K562 (cell line): ENCODE measurements around the gene NELL1. TPM values are rescaled to one million over a fixed set of nuclear protein-coding genes. Genes with fewer than 3 reads are reported as not detected.

Experiments
- ATAC-seq: fragments of 200-7000 bp; cut with Tn5 transposase; 3 replicates; pipeline ENCODE4 v1.9.1; 2020; ENCODE audit warnings: moderate library complexity
- BruUV-seq: library from RNA; stranded (reverse); fragments of 400-500 nt; replicated peaks from 2 replicates; lab custom pipeline; 2021; lab: Mats Ljungman, UMichigan
- CTCF ChIA-PET: fragments of 300-600 bp; formaldehyde crosslinking; extraction: SDS; loops from one replicate; lab custom pipeline; 2021; ENCODE audit warnings: low intra/inter-chr PET ratio; lab: Yijun Ruan, JAX
- POLR2A ChIA-PET: fragments of 300-600, 350-650 bp; sonication (Branson Sonifier 250); formaldehyde crosslinking; extraction: SDS; loops from one replicate; lab custom pipeline; 2021; ENCODE audit warnings: antibody characterized with exemption, inconsistent platforms; lab: Yijun Ruan, JAX
- DNase-seq, 4 experiments: peaks; one replicate each; pipeline versions ENCODE4 v3.0.0 to v3.0.0-alpha.2; 2011 to 2018; ENCODE audit warnings: low spot score in 3 of 4, mixed read lengths in 3 of 4; ENCODE audit errors: extremely low read depth in 1 of 4
- FAIRE-seq: peaks from 2 replicates; lab custom pipeline; 2011; peaks lifted over from hg19 to GRCh38; lab: Jason Lieb, UNC
- H2AFZ ChIP-seq: 2 replicates; pipeline ENCODE4 v1.6.0; 2011; ENCODE audit warnings: low read depth, low read length, control low read depth, inconsistent platforms
- H3K27ac ChIP-seq: fragments of 200-600 bp; 3 replicates; pipeline ENCODE4 v1.8.0; 2011; ENCODE audit warnings: low read depth, mild to moderate bottlenecking, control low read depth, inconsistent platforms, low read length, moderate library complexity, mixed read lengths; ENCODE audit errors: extremely low read depth
- H3K27me3 ChIP-seq, 2 experiments: fragments of 300-600 bp in 1 of 2; 2 replicates in 1 of 2; 3 replicates in 1 of 2; pipeline versions ENCODE4 v1.6.0 to v1.8.0; 2011; ENCODE audit warnings: inconsistent platforms in 2 of 2, low read length in 2 of 2, mild to moderate bottlenecking in 1 of 2, mixed read lengths in 1 of 2, moderate library complexity in 1 of 2; ENCODE audit not compliant: control insufficient read depth in 2 of 2, insufficient read depth in 2 of 2
- H3K36me3 ChIP-seq: fragments of 300-600 bp; 3 replicates; pipeline ENCODE4 v1.8.0; 2011; ENCODE audit warnings: mild to moderate bottlenecking, low read length, inconsistent platforms; ENCODE audit not compliant: control insufficient read depth, insufficient read depth
- H3K4me1 ChIP-seq, 2 experiments: fragments of 200-600 bp in 1 of 2; replicated peaks in 1 of 2; 2 replicates in 1 of 2; 3 replicates in 1 of 2; pipeline versions ENCODE4 v1.5.1 to v1.8.0; 2011; ENCODE audit warnings: inconsistent platforms in 2 of 2, low read length in 2 of 2, mild to moderate bottlenecking in 1 of 2, mixed read lengths in 1 of 2, moderate library complexity in 1 of 2; ENCODE audit not compliant: control insufficient read depth in 2 of 2, insufficient read depth in 2 of 2
- H3K4me2 ChIP-seq: 2 replicates; pipeline ENCODE4 v1.6.1; 2011; ENCODE audit warnings: low read length, control low read depth, inconsistent platforms, mixed read lengths; ENCODE audit not compliant: insufficient read depth
- H3K4me3 ChIP-seq: fragments of 200-600 bp; sonication (generic), shearing (Covaris generic); 2 replicates; pipeline ENCODE4 v1.5.1; 2016; ENCODE audit warnings: control low read depth, inconsistent platforms
- H3K79me2 ChIP-seq: fragments of 200-600 bp; 3 replicates; pipeline ENCODE4 v1.8.0; 2011; ENCODE audit warnings: low read length, inconsistent platforms; ENCODE audit not compliant: control insufficient read depth, insufficient read depth
- H3K9ac ChIP-seq, 2 experiments: 2 replicates each; pipeline versions ENCODE4 v1.6.0 to v1.6.1; 2011; ENCODE audit warnings: low read depth in 2 of 2, low read length in 2 of 2, control low read depth in 1 of 2, inconsistent platforms in 1 of 2, mild to moderate bottlenecking in 1 of 2, mixed read lengths in 1 of 2; ENCODE audit not compliant: insufficient read depth in 1 of 2
- H3K9me1 ChIP-seq: one replicate; pipeline ENCODE4 v1.6.0; 2011; ENCODE audit warnings: inconsistent platforms, mild to moderate bottlenecking, low read length, moderate library complexity; ENCODE audit not compliant: control insufficient read depth, insufficient read depth
- H3K9me3 ChIP-seq: replicated peaks from 2 replicates; pipeline ENCODE4 v1.5.1; 2011; ENCODE audit warnings: low read depth, low read length, inconsistent platforms; ENCODE audit not compliant: control insufficient read depth, insufficient read depth
- H4K20me1 ChIP-seq: replicated peaks from 2 replicates; pipeline ENCODE4 v1.6.1; 2011; ENCODE audit warnings: low read length, inconsistent platforms, mixed read lengths; ENCODE audit not compliant: control insufficient read depth, insufficient read depth
- CAMTA2 ChIP-seq: fragments of 250-450 bp; sonication (Bioruptor Pico); conservative IDR thresholded peaks from 2 replicates; pipeline ENCODE4 v1.5.1; 2022
- CREB1 ChIP-seq, 2 experiments: sonication (generic) in 1 of 2; formaldehyde crosslinking in 1 of 2; IDR thresholded peaks; 2 replicates each; pipeline versions ENCODE4 v1.6.1 to v1.8.0; 2012 to 2022; ENCODE audit warnings: inconsistent platforms in 1 of 2, mild to moderate bottlenecking in 1 of 2, missing genetic modification reagents in 1 of 2, moderate library complexity in 1 of 2
- DACH1 ChIP-seq: fragments of 450-650 bp; IDR thresholded peaks from 2 replicates; pipeline ENCODE4 v1.6.1; 2018; ENCODE audit not compliant: partially characterized antibody
- KDM5B ChIP-seq: fragments of 200-600 bp; sonication (generic); IDR thresholded peaks from 2 replicates; pipeline ENCODE4 v1.6.1; 2012; ENCODE audit warnings: low read depth, mild to moderate bottlenecking, moderate library complexity, low read length, control low read depth, inconsistent platforms; ENCODE audit not compliant: insufficient replicate concordance
- LEF1 ChIP-seq: fragments of 450-650 bp; IDR thresholded peaks from 2 replicates; pipeline ENCODE4 v1.6.1; 2016; ENCODE audit warnings: mild to moderate bottlenecking
- NR1H2 ChIP-seq: sonication (generic); formaldehyde crosslinking; IDR thresholded peaks from 2 replicates; pipeline ENCODE4 v1.4.0; 2020; ENCODE audit warnings: mild to moderate bottlenecking, missing genetic modification reagents
- POLR2A ChIP-seq: fragments of 450-650 bp; conservative IDR thresholded peaks from 2 replicates; pipeline ENCODE4 v1.6.1; 2016
- RBM15 ChIP-seq: fragments of 200-400 bp; formaldehyde crosslinking; IDR thresholded peaks from 2 replicates; pipeline ENCODE4 v1.6.1; 2018; ENCODE audit warnings: mild to moderate bottlenecking, low read length, moderate library complexity; ENCODE audit not compliant: insufficient read depth
- RCOR1 ChIP-seq, 2 experiments: IDR thresholded peaks; 2 replicates each; pipeline ENCODE4 v1.6.1; 2012; ENCODE audit warnings: low read depth in 2 of 2, low read length in 2 of 2, borderline replicate concordance in 1 of 2, improper control_type of control experiment in 1 of 2
- RFX5 ChIP-seq: IDR thresholded peaks from 2 replicates; pipeline ENCODE4 v1.6.1; 2011; ENCODE audit warnings: low read depth, mild to moderate bottlenecking, improper control_type of control experiment, low read length
- SRF ChIP-seq, 2 experiments: fragments of 250-450, 450-650 bp in 1 of 2; sonication (Bioruptor Pico) in 1 of 2; sonication (generic) in 1 of 2; formaldehyde crosslinking; IDR thresholded peaks; 2 replicates each; pipeline versions ENCODE4 v1.5.0 to v1.5.1; 2020 to 2022; ENCODE audit warnings: mild to moderate bottlenecking in 1 of 2, missing genetic modification reagents in 1 of 2
- SRSF1 ChIP-seq: fragments of 200-400 bp; formaldehyde crosslinking; IDR thresholded peaks from 2 replicates; pipeline ENCODE4 v1.6.1; 2017; ENCODE audit warnings: mild to moderate bottlenecking, low read depth, low read length, moderate library complexity
- TEAD1 ChIP-seq, 2 experiments: fragments of 450-650 bp in 1 of 2; sonication (generic) in 1 of 2; formaldehyde crosslinking; IDR thresholded peaks; 2 replicates each; pipeline versions ENCODE4 v1.4.0 to v1.8.0; 2020 to 2022; ENCODE audit warnings: mild to moderate bottlenecking in 2 of 2, missing genetic modification reagents in 1 of 2
- ZNF146 ChIP-seq: IDR thresholded peaks from one replicate; pipeline ENCODE4 v1.6.1; 2018; ENCODE audit warnings: missing compliant biosample characterization; ENCODE audit not compliant: unreplicated experiment
- WGBS: fragments of 100-300 bp; shearing (Covaris generic); methylation state at CpG from one replicate; pipeline ENCODE4 v1.1.6; 2016; ENCODE audit warnings: low coverage, mixed read lengths; ENCODE audit not compliant: insufficient coverage; ENCODE audit errors: missing lambda C conversion rate; 5-methylcytosine and 5-hydroxymethylcytosine counted together
- in situ Hi-C: fragments of 300-500 bp; cut with MboI; formaldehyde crosslinking; loops from 4 replicates; pipeline ENCODE4 v1.15.0; 2018; ENCODE audit warnings: inconsistent platforms, mixed read lengths
- intact Hi-C: fragments of 100-400 bp; cut with micrococcal nuclease; formaldehyde crosslinking; loops from 2 replicates; pipeline ENCODE4 v1.14.2; 2022
- polyA plus RNA-seq, 8 experiments: library from polyadenylated mRNA; depleted of rRNA in 4 of 8; stranded (reverse) in 5 of 8; unstranded in 3 of 8; fragments of >200 nt; fragmentation: Nextera tagmentation in 2 of 8; fragmentation: Illumina TruSeq in 1 of 8; extraction: Ambion mirVana in 2 of 8; extraction: Trizol in 1 of 8; gene quantifications; 2 replicates each; pipeline versions ENCODE4 v1.2.1 to v1.2.3, GENCODE V29; 2011 to 2014; ENCODE audit warnings: inconsistent platforms in 1 of 8, missing spikeins in 1 of 8
- total RNA-seq, 7 experiments: library from RNA; depleted of rRNA in 6 of 7; stranded (reverse); fragments of >200 nt in 6 of 7; fragmentation: Illumina TruSeq in 2 of 7; extraction: Trizol in 2 of 7; gene quantifications; 2 replicates each; pipeline versions ENCODE4 v1.2.1 to v1.2.3, GENCODE V29; 2011 to 2021; ENCODE audit warnings: low replicate concordance in 1 of 7
- TF ChIP-seq, protein P1 (sequence below), 3 experiments: fragments of 200-800 bp in 1 of 3; sonication (Bioruptor generic) in 1 of 3; sonication (generic) in 1 of 3; formaldehyde crosslinking in 1 of 3; IDR thresholded peaks; 2 replicates each; pipeline versions ENCODE4 v1.6.1 to v1.8.0; 2016 to 2022; ENCODE audit warnings: mild to moderate bottlenecking in 2 of 3, missing compliant biosample characterization in 2 of 3, missing genetic modification characterization in 2 of 3, missing genetic modification reagents in 1 of 3
- TF ChIP-seq, protein P2 (sequence below): fragments of 250-450 bp; sonication (Bioruptor Pico); IDR thresholded peaks from 2 replicates; pipeline ENCODE4 v1.5.0; 2021

NELL1 gene
- total and polyA plus RNA-seq, 9 of the 15 experiments (the other 6 are each of a cell fraction or from before 2014, with no cell fraction given): not detected

DNA sequence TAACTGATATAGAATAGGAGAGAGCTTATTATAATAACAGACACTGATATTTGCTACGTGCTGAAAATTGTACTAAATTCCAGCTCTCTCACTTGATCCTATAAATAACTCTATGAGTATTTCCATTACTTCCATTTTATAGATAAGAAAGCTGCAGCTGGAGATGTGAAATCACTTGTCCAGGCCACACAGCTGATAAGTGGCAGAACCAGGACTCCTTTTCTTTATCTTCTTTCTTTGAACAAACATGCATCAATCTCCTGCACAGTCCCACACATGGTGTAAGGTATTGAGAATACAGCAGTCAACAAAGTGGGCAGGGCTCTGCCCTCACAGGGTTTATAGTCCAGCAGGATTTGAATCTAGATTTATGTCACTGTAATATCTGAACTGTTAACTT, 652.1 kb downstream of the NELL1 start:
- no peaks in the 10 kb centered on the region for H4K20me1 ChIP-seq
- no peaks in the 10 kb centered on the region for H3K27me3 ChIP-seq
- no peaks in the 10 kb centered on the region for H3K79me2 ChIP-seq
- no peak overlapping the region for H3K9ac ChIP-seq
- BruUV-seq: no TSS peak
- intact Hi-C loops: no loop called here
- 0 out of 2 replicates have a peak, but pooled peaks cover 2% of the 10 kb centered on the region for H3K9me3 ChIP-seq
- H3K36me3 ChIP-seq: no peaks in the 10 kb centered on the region
- DNase-seq: no peak
- WGBS: 7% methylated on average over 1 of the region's 1 CpG
- ChIA-PET CTCF (no interaction called here), POLR2A (no interaction called here)
- no peak overlapping the region for H3K4me3 ChIP-seq
- no peak overlapping the region for H3K4me2 ChIP-seq
- no peak for FAIRE-seq
- H3K4me1 ChIP-seq: no peaks in the 10 kb centered on the region
- no peak overlapping the region for H2AFZ ChIP-seq
- H3K9me1 ChIP-seq: no peaks in the 10 kb centered on the region
- no peak for ATAC-seq
- no peak for TF ChIP-seq RFX5
- no peak for TF ChIP-seq KDM5B
- TF ChIP-seq POLR2A: no peak
- TF ChIP-seq SRSF1: no peak
- TF ChIP-seq RBM15: no peak
- TF ChIP-seq CREB1 (IDR thresholded peaks at IDR 0.05): no peak
- no peak for TF ChIP-seq CREB1 (CRISPR knock-in tag; IDR thresholded peaks at IDR 0.05)
- TF ChIP-seq, all 486 proteins: peak for 0
- no peak overlapping the region for H3K27ac ChIP-seq
- in situ Hi-C loops: no loop called here

DNA sequence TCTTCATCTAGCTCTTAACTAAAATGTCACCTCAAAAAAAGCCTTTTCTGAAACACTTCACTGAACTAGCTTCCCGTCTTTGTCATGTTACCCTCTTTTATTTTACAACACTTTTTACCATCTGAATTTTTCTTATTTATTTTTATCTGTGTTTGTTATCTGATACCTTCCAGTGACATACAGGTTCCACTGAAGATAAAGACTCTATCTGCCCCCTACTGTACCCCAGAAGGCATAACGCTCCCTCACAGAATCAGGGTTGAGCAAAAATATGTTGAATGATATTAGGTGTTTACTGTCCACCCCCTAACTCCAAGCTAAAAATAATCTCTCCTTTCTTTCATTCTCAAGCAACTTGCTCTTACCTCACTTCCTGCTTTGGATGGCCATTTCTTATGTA, 654.2 kb downstream of the NELL1 start:
- Histone ChIP-seq H3K4me2 (no peak overlapping the region), H3K4me3 (no peak overlapping the region), H3K9me3 (0 out of 2 replicates have a peak, but pooled peaks cover 2% of the 10 kb centered on the region), H3K4me1 (no peaks in the 10 kb centered on the region), H3K27ac (no peak overlapping the region), H4K20me1 (no peaks in the 10 kb centered on the region), H3K79me2 (no peaks in the 10 kb centered on the region), H3K36me3 (no peaks in the 10 kb centered on the region), H3K9me1 (no peaks in the 10 kb centered on the region), H3K27me3 (no peaks in the 10 kb centered on the region), H2AFZ (no peak overlapping the region), H3K9ac (no peak overlapping the region)
- no TSS peak for BruUV-seq
- FAIRE-seq: no peak
- POLR2A ChIA-PET: no interaction called here
- intact Hi-C loops: no loop called here
- DNase-seq: no peak
- in situ Hi-C loops: no loop called here
- WGBS: 0% methylated on average over 2 of the region's 2 CpGs
- CTCF ChIA-PET: no interaction called here
- ATAC-seq: no peak
- TF ChIP-seq, protein P1, sequence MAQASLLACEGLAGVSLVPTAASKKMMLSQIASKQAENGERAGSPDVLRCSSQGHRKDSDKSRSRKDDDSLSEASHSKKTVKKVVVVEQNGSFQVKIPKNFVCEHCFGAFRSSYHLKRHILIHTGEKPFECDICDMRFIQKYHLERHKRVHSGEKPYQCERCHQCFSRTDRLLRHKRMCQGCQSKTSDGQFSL (CRISPR knock-in tag; IDR thresholded peaks at IDR 0.05): no peak
- TF ChIP-seq, protein P1 (tag; IDR thresholded peaks at IDR 0.05): no peak
- no peak for TF ChIP-seq SRF (CRISPR knock-in tag; IDR thresholded peaks at IDR 0.05)
- TF ChIP-seq TEAD1 (CRISPR knock-in tag; IDR thresholded peaks at IDR 0.05): no peak
- no peak for TF ChIP-seq DACH1
- TF ChIP-seq LEF1: no peak
- no peak for TF ChIP-seq CAMTA2
- TF ChIP-seq ZNF146: no peak
- TF ChIP-seq, protein P2, sequence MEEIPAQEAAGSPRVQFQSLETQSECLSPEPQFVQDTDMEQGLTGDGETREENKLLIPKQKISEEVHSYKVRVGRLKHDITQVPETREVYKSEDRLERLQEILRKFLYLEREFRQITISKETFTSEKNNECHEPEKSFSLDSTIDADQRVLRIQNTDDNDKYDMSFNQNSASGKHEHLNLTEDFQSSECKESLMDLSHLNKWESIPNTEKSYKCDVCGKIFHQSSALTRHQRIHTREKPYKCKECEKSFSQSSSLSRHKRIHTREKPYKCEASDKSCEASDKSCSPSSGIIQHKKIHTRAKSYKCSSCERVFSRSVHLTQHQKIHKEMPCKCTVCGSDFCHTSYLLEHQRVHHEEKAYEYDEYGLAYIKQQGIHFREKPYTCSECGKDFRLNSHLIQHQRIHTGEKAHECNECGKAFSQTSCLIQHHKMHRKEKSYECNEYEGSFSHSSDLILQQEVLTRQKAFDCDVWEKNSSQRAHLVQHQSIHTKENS (CRISPR knock-in tag): no peak
- TF ChIP-seq RCOR1 (IDR thresholded peaks at IDR 0.05; ENCODE audit: borderline replicate concordance in 1 of 2, low read depth in 2 of 2, low read length in 2 of 2): no peak
- TF ChIP-seq NR1H2: no peak
